NCI-H2227 (cell line): ENCODE measurements around the gene EREG.

Source experiments
- DNase-seq: peaks from one replicate; lab custom pipeline; 2025; ENCODE audit not compliant: unreplicated experiment; lab: John Stamatoyannopoulos, UW

Gene EREG, protein sequence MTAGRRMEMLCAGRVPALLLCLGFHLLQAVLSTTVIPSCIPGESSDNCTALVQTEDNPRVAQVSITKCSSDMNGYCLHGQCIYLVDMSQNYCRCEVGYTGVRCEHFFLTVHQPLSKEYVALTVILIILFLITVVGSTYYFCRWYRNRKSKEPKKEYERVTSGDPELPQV

DNA sequence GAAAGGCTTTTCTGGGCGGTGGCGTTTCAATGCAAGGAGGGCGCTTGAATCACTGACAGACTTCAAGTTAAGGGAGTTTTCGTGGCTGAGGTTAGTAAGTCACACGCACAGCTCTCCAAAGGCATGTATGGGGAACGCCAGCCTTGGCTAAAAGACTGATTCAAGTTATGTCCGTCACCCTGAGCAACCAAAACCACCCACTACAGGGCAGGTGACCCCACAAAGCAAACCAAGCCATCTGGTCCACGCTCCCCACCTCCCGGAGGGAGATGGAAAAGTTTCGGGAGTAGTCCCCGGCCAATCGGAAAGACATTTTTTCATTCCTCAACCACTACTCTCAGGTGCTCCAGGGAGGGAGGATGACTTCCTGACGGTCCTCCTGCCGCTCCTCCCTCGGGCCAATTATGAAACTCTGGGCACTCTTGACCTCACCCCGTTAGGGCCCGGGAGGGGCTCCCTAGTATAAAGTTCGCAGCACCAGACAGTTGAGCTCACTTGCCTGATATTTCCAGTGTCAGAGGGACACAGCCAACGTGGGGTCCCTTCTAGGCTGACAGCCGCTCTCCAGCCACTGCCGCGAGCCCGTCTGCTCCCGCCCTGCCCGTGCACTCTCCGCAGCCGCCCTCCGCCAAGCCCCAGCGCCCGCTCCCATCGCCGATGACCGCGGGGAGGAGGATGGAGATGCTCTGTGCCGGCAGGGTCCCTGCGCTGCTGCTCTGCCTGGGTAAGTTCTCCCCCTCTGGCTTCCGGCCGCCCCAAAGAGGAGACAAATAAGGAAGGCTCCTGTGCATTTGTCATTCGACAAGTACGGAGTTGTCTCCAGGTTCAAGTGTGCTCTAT lies at the start of gene EREG:
EREG (plus strand) TSS at position 494 of the 840 bp plus-strand sequence; CDS start at position 658, 164 bp downstream.
- no peak for DNase-seq

DNA sequence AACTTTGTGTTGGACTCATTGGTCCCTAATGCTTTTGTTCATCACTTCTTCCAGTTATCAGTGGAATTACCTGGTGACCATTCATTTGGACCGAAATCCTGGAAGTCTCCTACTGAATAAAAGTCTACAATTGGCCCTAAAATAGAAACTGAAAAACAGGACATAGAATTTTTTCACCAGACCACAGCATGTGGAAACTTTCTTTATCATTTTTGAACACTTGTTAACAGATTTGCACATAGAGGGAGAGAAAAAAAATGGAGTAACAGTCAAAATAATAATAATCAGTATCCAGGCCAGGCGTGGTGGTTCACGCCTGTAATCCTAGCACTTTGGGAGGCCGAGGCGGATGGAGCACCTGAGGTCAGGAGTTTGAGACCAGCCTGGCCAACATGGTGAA lies 49.6 kb upstream of the EREG start:
- DNase-seq: no peak

DNA sequence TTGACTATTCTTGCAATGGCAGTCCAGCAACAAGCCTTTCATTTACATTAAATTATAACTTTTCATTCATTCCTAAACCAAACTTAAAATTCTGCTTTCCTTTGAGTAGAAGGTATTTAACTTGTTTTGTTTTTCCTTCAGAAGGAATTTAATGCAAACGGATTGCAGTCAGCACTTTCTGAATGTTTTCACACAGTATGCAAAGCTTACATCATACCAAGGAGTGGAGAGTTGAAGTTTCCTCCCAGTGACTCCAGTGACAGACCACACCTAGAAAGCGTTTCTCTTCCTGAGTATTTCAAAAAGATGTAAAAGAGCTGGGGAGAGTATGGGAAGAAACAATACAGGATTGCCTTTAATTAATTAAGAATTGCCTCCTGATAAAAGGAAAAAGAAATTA lies 48.5 kb upstream of the EREG start:
- DNase-seq: no peak

DNA sequence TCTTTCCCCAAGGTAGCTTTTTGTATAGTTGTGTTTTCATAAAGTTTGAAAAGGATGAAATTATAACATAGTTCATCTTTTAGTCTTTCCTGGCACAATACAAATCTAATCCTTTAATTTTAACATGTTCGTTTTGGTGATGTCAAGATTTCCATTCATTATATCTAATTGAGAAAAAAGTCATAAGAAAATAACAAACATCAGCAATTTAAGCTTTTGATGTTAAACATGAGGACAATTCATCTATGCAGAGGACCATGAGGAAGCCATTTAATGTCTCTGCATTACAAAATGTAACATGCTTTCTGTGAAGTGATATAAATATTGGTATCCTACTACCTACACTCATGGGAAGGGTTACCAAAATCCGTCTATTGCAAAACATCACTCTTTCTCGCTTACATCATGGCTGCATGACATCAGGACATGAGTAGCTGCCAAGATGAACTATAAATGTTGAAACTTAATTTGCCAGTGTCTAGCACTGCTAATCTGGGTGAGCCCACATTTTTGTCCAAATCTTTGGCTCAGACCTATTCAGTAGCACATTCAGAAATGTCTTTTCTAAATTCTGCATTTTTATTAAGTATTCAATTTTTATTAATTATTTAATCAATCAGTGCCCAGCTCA lies 47.2 kb upstream of the EREG start:
- no peak for DNase-seq

DNA sequence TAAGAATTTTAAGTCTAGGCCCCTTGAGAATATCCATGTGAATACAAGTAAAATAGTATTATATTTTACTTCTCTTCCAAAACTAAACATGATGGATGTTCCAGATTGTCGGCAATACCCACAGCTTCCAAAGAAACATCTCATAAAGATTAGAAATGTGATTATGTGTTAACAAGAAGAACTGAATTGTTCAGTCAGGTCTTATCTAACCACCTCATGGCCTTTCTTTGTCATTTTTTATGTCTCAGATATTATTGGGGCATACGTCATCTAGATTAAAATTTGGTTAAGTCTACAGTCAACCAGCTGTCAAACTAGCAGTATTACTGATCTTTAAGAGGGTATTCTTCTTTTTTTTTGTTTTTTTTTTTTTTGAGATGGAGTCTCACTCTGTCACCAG lies 46.7 kb upstream of the EREG start:
- DNase-seq: no peak

DNA sequence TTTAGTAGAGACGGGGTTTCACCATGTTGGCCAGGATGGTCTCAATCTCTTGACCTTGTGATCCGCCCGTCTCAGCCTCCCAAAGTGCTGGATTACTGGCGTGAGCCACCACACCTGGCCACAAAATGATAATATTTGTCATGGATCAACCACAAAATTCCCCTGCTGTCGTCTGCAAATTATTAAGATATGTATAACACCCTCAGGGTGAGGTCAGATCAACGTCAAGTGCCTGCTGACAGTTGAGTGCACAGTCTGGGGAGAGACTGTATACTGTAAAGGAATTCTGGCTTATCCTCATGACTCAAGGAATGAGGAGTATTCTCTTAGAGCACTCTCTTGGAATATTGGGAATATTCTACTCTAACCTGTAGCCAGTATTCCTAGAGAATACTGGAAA lies 45.5 kb upstream of the EREG start:
- DNase-seq: no peak

DNA sequence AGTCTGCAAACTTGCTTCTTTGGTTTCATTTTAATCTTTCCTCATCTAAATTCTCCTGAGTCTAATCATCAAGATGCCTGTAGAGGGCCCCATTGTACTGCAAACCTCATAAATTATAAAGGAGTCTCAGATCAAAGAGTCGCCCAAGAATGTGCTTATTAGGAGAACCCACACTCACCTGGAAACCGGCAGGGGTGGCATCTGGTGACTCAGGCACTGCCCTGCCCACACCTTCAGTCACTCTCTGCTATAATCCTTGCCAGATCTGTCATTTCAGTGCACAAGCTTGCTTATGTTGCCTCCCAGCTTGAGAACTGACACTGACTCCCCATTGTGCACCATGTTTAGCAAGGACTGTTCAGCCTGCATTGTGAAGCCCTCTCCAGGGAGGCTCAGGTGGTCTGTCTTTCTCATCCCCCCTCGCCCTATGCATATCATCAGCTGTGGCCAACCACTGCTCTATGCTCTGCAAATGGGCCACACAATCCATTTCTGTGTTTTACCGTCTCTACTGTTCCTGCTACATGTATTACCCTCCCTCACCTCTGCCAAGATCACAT lies 44.3 kb upstream of the EREG start:
- DNase-seq: no peak

DNA sequence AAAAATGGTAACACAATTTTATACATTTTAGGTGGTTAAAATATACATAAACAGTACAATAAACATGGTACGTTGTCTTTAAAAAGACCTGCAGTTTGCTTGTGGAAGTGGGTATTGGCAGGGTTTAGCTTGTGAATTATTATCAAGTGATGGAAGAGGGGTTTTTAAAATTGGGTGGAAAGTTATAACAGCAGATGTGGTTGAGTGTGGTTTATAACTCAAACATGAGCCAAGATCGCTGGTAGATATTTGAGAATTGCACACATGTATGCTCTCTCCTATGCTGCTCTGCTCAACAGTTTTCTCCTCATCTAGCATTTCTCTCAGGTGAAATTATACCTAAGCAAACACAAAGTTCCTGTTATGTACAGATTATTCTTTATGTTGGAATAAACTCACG lies 42.6 kb upstream of the EREG start:
- no peak for DNase-seq

DNA sequence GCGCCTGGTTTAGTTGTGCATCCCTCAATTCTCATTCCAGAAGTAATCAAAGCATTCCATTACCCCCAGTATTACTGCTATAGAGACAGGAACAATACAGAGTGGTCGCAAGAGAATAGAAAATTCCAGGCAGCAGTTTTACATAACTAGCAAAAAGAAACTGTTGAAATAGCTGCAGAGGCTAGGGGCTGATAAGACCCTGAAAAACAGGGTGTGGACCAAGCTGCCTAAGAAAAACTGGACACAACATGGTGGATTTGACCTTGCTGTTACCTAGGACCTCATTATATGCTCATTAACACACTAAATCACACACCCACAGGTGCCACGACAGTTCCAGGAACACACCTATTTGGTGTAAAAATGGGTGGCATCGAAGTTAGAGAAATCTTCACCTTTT lies 41.3 kb upstream of the EREG start:
- no peak for DNase-seq

DNA sequence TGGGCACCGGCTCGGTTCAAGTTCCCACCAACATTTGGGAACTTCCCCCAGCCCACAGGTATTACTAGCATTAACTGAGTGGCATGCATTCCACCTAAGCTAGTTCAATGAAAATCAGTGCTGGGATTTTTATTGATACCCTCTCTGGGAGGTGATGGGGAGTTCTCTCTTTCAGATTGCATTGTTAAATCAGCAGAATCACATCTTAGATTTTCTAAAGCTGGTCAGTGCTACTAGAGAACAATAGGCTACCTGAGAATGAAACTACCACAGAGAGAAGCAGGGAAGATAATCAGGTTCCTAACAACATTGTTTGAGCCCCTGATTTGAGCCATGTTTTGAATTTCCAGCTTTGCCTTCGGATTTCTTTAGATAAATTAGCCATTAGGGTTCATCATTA lies 40.7 kb upstream of the EREG start:
- DNase-seq: no peak

DNA sequence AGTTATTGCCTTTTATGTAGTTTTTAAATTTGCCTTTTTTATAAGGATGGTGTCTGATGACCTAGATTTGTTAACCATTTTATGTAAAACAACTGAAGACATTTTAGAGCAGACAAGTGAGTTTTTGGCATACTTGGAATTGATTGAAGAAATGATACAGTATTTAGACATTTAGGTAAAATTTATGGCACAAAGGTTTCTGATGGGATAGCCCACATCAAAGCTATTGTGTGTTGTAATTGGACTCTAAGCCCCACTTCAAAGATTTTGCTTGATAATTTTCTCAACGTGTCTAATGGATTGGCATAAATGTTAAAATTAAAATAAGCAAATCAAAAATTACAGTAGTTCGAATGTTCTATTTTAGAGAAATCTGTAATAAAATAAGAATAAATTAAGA lies 39.1 kb upstream of the EREG start:
- DNase-seq: no peak

DNA sequence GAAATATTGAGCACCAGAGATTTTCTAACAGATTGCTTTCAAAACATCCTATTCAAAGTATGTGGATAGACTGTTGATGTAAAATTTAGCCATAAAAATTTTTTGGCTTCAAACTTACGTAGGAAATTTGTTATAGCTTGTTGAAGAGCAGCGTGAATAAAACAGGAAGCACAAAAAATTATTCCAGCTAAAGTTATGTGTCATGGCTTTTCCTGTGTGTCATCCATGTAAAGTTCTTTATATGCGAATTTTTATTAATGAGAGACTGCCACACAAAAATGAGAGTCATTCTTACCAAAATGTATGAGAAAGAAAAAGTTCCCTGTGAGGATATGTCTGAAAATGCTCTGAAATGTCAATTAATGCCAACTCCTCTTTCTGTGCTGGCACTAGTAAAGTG lies 37.2 kb upstream of the EREG start:
- DNase-seq: no peak

DNA sequence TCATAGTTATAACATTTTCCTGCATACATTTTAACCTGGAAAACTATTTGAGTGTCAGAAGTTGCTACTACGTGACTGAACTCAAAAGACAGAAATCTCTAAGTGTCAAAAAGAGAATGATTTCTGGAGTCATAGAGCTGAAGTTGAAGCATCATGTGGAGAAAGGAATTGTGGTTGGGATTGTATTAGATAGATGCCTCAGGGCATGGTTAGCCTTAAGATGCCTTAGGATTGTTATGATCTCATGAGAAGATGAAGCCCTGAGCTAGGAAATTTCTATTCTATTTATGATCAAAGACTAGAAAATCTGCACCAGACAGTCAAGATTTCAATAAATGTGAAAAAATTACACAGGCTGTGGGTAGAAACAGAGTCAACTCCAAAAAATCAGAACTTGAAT lies 36.4 kb upstream of the EREG start:
- DNase-seq: no peak

DNA sequence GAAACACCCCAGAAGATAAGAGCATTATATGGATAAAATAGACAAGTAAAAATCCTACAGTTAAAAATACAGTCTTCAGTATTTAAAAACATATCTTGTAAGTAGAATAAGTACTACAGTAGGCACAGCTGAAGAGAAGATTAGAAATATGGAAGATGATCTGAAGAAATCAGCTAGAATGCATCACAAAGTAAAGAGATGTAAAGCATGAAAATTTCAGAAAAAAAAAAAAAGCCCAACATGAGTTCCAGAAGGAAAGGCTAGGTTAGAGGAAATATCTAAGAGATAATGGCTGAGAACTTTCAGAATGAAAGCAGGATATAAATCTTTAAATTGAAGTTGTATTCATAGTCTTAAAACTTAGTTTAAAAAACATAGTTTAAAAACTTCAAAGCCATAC lies 35.6 kb upstream of the EREG start:
- DNase-seq: no peak

DNA sequence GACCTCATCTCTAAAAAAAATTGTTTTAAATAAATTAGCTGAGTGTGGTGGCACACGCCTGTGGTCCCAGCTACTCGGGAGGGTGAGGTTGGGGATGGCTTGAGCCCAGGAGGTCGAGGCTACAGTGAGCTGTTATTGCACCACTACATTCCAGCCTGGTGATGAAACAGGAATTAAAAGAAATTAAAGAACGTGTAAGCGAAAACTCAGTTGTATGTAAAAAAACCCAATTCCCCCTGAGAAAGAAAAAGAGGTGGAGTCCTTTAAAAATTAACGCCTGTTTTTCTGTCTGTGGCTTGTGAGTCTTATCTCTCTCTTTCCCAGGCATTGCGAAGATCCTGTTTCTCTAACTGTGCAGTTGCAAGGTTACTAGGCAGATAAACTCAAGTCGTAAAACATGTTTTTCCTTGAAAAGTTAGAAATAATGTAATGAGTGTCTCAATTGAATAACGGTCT lies 34.6 kb upstream of the EREG start:
- DNase-seq: no peak

DNA sequence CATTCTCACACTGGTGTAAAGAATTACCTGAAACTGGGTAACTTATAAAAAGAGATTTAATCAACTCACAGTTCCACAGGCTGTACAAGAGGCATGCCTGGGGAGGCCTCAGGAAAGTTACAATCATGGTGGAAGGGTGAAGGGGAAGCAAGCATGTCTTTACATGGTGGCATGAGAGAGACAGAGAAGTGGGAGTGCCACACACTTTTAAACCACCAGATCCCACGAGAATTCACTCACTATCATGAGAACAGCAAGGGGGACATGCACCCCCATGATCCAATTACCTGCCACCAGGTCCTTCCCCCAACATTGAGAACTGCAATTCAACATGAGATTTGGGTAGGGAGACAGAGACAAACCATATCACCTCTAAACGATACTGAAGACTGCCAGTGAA lies 33.7 kb upstream of the EREG start:
- DNase-seq: no peak

DNA sequence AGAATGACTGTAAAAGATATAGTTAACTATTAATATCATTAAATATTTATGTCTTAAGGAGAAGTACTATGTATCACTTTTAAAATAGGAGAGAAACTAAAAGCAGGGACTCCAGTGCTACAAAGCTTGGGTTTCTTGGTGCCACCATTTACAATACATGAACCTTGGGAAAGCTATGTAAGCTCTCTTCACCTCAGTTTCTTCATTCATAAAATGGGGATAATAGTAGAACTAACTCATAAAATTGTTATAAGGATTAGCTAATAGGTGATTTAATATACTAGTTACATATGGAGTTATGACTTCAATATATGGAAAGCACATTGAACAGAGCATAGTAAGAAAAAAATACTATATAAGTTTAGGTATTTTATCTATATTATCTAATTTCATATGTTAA lies 33.0 kb upstream of the EREG start:
- no peak for DNase-seq

DNA sequence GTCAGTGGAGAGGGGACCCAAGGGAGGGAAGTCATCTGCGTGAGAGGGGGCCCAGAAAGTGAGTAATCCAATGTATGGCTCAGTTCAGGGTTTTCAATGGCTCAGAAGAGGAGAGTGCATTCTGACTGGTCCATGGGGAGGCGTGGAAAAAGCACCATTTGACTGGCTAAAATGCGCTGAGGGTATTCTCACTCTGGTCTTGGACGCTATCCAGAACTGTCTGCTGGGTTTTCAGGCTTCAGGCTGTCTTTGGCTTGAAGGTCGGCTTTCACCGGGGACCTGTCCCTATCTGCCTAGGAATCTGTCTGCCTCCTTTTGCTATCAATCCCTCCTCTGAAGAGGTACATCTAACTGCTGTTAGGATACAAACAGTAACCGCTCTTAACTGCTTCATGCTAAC lies 30.3 kb upstream of the EREG start:
- DNase-seq: no peak

DNA sequence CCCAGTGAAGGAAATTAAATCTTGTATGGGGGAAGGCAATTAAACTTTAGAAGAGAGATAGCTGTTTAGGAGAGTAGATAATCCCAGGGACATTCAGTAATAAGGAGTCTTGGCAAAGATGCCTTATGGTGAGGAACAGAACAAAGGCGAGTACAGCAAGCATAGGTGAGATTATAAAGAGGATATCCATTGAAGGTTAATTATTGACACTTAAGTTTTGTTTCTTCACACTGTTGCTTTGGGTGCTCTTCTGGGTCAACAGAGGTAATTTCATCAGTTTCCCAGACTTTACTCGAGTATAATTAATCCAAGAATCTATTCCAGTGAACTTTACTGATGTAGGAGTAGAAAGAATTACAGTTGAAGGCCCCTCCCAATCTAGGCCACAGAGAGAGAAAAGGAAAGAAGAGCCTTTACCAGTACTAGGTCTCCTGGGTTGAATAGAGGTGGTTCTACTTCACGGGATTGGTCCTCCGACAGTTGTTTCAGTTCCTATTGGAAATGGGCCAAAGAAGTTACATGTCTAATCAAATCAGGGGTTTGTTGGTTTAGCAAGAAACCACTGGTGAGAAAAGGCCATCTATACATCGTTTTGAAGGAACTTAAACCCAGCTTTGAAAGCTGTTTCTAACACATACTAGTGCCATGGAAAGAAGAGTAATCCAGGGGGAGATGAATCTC lies 29.5 kb upstream of the EREG start:
- DNase-seq: no peak

DNA sequence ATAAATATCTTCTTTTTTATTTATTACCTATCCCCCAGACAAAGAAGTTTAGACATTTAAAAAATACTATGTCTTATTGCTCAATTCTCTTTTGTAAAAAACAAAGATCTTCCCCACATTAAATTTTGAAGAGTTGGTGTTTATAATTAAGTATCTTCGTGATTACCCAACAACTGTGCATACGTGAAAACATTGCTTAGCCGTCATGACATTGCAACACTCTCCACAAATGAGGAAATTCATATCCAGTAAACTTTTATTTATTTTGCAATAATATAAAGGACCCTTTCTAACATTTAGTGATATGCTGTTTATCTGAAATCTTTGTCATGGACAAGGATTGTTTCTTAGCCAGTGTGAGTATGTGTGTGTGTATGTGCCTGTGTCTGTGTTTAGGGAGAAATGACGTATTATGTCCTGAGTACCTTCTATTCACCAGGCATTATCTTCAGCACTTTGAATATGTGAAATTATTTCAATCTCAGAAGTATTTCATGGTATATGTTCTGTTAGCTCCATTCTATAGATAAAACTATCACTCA lies 26.1 kb upstream of the EREG start:
- no peak for DNase-seq

DNA sequence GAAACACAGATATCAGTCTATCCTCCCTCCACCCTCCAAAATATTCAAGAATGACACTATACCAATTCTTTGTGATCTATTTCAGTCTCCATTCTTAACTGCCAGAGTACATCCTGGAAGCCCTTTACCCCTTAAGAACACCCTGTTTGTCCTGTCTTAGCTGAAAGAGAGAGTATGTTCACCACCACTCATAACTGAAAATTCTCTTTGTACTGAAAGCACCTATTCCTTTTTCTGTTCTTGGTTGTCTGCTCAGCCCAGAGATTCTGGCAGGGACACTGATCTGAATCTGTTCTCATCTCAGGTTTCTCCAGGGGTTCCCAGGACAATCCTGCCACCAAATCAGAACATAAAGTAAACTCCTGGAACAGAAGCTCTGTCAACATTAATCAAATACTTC lies 25.4 kb upstream of the EREG start:
- DNase-seq: no peak
